ENCODE measurements around the gene CELF1. TPM values are rescaled to one million over a fixed set of nuclear protein-coding genes. Genes with fewer than 3 reads are reported as not detected.

The CELF1 gene
- total and polyA plus RNA-seq, 10 of the 15 experiments (the other 5 are each of a cell fraction or from before 2014, with no cell fraction given), result 35.3 to 128 (median 85.7) TPM

- Histone ChIP-seq H3K27me3 (replicated peaks in 1 of 2; ENCODE audit: control insufficient read depth in 2 of 2, insufficient read depth in 2 of 2, low read length in 1 of 2) (no peaks in the 10 kb centered on the region; a peak in 1 of 4 replicates), H2AFZ (ENCODE audit: control insufficient read depth, low read depth, low read length) (no peak overlapping the region), H3K9ac (ENCODE audit: control insufficient read depth, insufficient read depth, low read length) (no peak overlapping the region), H3K4me2 (ENCODE audit: control insufficient read depth, insufficient read depth) (no peak overlapping the region), H3K4me1 (ENCODE audit: control insufficient read depth, insufficient read depth, low read length) (no peaks in the 10 kb centered on the region), H3K36me3 (ENCODE audit: control insufficient read depth in 2 of 2, insufficient read depth in 2 of 2, low read length in 1 of 2) (no peaks in the 10 kb centered on the region), H4K20me1 (ENCODE audit: control insufficient read depth, insufficient read depth) (no peaks in the 10 kb centered on the region), H3K4me3 (no peak overlapping the region), H3K79me2 (ENCODE audit: control insufficient read depth, insufficient read depth, low read length) (no peaks in the 10 kb centered on the region), H3K9me3 (replicated peaks; ENCODE audit: control insufficient read depth, insufficient read depth, low read length) (no peaks in the 10 kb centered on the region), H3K27ac (ENCODE audit: control insufficient read depth, insufficient read depth) (no peak overlapping the region)
- SMC1A ChIA-PET (ENCODE audit: uncharacterized antibody, unreplicated experiment), result no interaction called here
- DNase-seq (ENCODE audit: low read depth, low spot score) (no peak), FAIRE-seq (no peak), ATAC-seq (no peak)
- RAD21 ChIA-PET (ENCODE audit: unreplicated experiment), result no interaction called here
- BruUV-seq (replicated peaks), result no TSS peak
- 53% methylated on average over 9 of the region's 9 CpGs for WGBS (ENCODE audit: insufficient coverage, insufficient replicate concordance, low lambda C conversion rate, missing lambda C conversion rate)
- intact Hi-C loops (cut with micrococcal nuclease; ENCODE audit: unreplicated experiment), result no loop called here
- in situ Hi-C loops (cut with MboI), result no loop called here
- CTCF ChIA-PET, result interaction anchor here (0.6 to 1.6 kb wide), 5 partner anchors 19 to 525 kb away, joined by 3 to 4 read pairs (median 3); no protein-coding TSS in a partner anchor
- POLR2A ChIA-PET, result no interaction called here
- no peak for TF ChIP-seq CHD2 (IDR thresholded peaks at IDR 0.05; ENCODE audit: borderline replicate concordance, low read depth, low read length)
- no peak for TF ChIP-seq CEBPB (IDR thresholded peaks at IDR 0.05; ENCODE audit: borderline replicate concordance in 1 of 2, low read depth in 2 of 2, low read length in 2 of 2)
- no peak for TF ChIP-seq ASH2L (IDR thresholded peaks at IDR 0.05; ENCODE audit: borderline replicate concordance, low read depth)
- no peak for TF ChIP-seq SIN3A (IDR thresholded peaks at IDR 0.05; ENCODE audit: low read depth, low read length)
- TF ChIP-seq IKZF1 (conservative IDR thresholded peaks at IDR 0.05), result no peak
- TF ChIP-seq ZBTB4 (CRISPR knock-in tag; IDR thresholded peaks at IDR 0.05), result no peak
- TF ChIP-seq ZNF622 (IDR thresholded peaks at IDR 0.05), result no peak
- no peak for TF ChIP-seq TCF7 (IDR thresholded peaks at IDR 0.05; ENCODE audit: borderline replicate concordance)
- TF ChIP-seq SUZ12 (IDR thresholded peaks at IDR 0.05; ENCODE audit: unreplicated experiment), result no peak
- TF ChIP-seq DPF2 (IDR thresholded peaks at IDR 0.05), result no peak
- no peak for TF ChIP-seq PBX3 (IDR thresholded peaks at IDR 0.05; ENCODE audit: insufficient replicate concordance, low read depth, low read length)
- no peak for TF ChIP-seq HCFC1 (IDR thresholded peaks at IDR 0.05; ENCODE audit: low read length)
- TF ChIP-seq E2F4 (IDR thresholded peaks at IDR 0.05; ENCODE audit: low read depth, low read length), result no peak
- TF ChIP-seq EZH2 (IDR thresholded peaks at IDR 0.05; ENCODE audit: borderline replicate concordance, control insufficient read depth, low read depth, low read length), result no peak
Measured at GRCh38 chr11:47431356-47432083, 121.4 kb downstream of the CELF1 start.
